Psoas muscle (tissue), 8 donors: ENCODE data around the gene IL17RC. TPM values are rescaled to one million over a fixed set of nuclear protein-coding genes. Genes with fewer than 3 reads are reported as not detected.

Source experiments
- ATAC-seq, 4 donors: fragments of 200-7000 bp; cut with Tn5 transposase; one replicate each; pipeline ENCODE4 v1.9.1; 2020; ENCODE audit warnings: moderate library complexity in 3 of 4, mild to moderate bottlenecking in 2 of 4
- DNase-seq, 2 donors: peaks; one replicate each; pipeline ENCODE4 v3.0.0-alpha.2; 2020
- H3K27ac ChIP-seq: fragments of 200-600 bp; one replicate; pipeline ENCODE4 v1.8.0; 2022
- H3K27me3 ChIP-seq, 3 donors: fragments of 200-600 bp in 1 of 3; one replicate each; pipeline versions ENCODE4 v1.6.1 to v1.8.0; 2013 to 2022; ENCODE audit warnings: low read length in 2 of 3, mild to moderate bottlenecking in 2 of 3, moderate library complexity in 1 of 3; ENCODE audit not compliant: insufficient read depth in 3 of 3
- H3K36me3 ChIP-seq, 2 donors: fragments of 200-600 bp in 1 of 2; one replicate each; pipeline versions ENCODE4 v1.6.1 to v1.8.0; 2013 to 2022; ENCODE audit warnings: low read depth in 1 of 2, mild to moderate bottlenecking in 1 of 2, moderate library complexity in 1 of 2; ENCODE audit not compliant: insufficient read depth in 1 of 2
- H3K4me1 ChIP-seq: fragments of 200-600 bp; one replicate; pipeline ENCODE4 v1.8.0; 2022
- H3K4me3 ChIP-seq: fragments of 200-600 bp; one replicate; pipeline ENCODE4 v1.8.0; 2022; ENCODE audit warnings: mild to moderate bottlenecking
- H3K9me3 ChIP-seq: fragments of 200-600 bp; one replicate; pipeline ENCODE4 v1.8.0; 2022
- CTCF ChIP-seq: fragments of 200-600 bp; IDR thresholded peaks from one replicate; pipeline ENCODE4 v1.8.0; 2022; ENCODE audit warnings: antibody characterized with exemption
- WGBS, 3 donors: extraction: QIAGEN DNeasy Blood & Tissue Kit; methylation state at CpG; one replicate each; pipeline versions ENCODE4 v1.1.6 to v1.1.7; 2013; 5-methylcytosine and 5-hydroxymethylcytosine counted together
- intact Hi-C, 2 donors: fragments of 100-400 bp; cut with DNase I; formaldehyde crosslinking; loops; one replicate each; pipeline versions ENCODE4 v1.11.0 to v1.14.2; 2022
- polyA plus RNA-seq, 3 donors: library from polyadenylated mRNA; stranded (reverse); fragments of 200-250 nt; gene quantifications; one replicate each; pipeline ENCODE4 v1.2.3, GENCODE V29; 2013
- total RNA-seq, 4 donors: library from RNA; stranded (reverse); fragmentation: NEBNext Ultra II Directional in 2 of 4; extraction: Animal tissue kit (Norgen Biotek cat#: 25700) in 2 of 4; gene quantifications; one replicate each; pipeline versions ENCODE4 v1.2.1 to v1.2.4, GENCODE V29; 2021 to 2023
- donor health status: healthy with polysubstance abuse.
- donor health status: DM: no; HTN: no; CAD: no; lungs with moderate emphysema.
- donor health status: Bipolar disorder and iron deficiency.
- donor health status: healthy.
- donor health status: DM: yes; HTN: yes; CAD: no.
- donor health status: DM: no; HTN: no; CAD: no.
- donor health status: DM: no; HTN: no; CAD: no.
- donor health status: DM: yes; HTN: yes; CAD: no.

The IL17RC gene
- total and polyA plus RNA-seq, 7 donors, result 10.4 to 27.0 (median 14.9) TPM

DNA sequence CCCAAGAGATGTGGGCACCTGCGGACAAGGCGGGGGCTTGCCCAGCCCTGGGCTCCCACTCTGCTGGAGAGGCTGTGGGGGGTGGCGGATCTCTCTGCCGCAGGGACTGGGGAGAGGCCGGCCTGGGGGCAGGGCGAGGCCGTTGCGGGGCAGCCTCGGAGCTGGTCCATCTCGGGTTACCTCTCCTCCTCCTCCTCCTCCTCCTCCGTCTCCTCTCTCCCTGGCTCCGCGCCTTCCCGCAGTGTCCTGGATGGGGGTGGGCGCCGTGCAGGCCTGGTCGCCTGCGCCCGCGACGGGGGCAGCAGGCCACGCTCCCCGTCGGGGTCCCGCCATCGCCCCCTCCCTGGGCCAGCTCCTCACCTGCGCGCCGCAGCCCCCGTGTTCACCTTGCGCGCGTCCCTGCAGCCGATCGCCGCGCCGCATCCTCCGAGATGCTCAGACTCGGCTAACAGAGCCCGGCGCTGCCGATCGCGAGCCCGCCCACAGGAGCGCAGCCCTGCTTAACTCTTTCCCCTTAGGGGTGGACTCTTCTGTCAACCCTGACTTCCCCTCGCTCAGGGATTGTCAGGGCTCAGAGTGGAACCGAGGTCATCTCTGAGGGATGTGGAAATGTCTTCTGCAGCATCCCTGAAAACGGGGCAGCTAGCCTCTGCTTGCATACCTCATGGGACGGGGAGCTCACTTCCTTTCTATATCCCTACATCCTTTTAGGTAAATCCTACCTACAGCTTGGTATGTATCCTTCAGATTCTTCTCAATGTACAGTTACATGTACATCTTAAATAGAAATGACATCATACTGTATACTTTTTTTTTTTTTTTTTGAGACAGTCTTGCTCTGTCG lies 35.3 kb downstream of the IL17RC start, which contains the start of gene PRRT3:
TSS of gene PRRT3 (minus strand) at position 447 of the 844 bp plus-strand sequence. CDS start 2,293 bp downstream, outside the sequence.
- no peaks in the 10 kb centered on the region for H3K9me3 ChIP-seq
- no peak for TF ChIP-seq CTCF
- peak within 1 kb of the TSS; percentile 64 for H3K4me3 ChIP-seq
- DNase-seq, result peak in 1 of 2 donors; percentile 69
- peak; percentile 42 to 49 (median 42) for ATAC-seq
- no peaks in the 10 kb centered on the region for H3K27me3 ChIP-seq
- peaks cover 19% of the 10 kb centered on the region for H3K4me1 ChIP-seq
- peaks cover 0 to 24% of the 10 kb centered on the region in 2 donors for H3K36me3 ChIP-seq
- WGBS, 3 donors, result 2 to 4% (median 4%) methylated on average over 32 to 52 of the region's 52 CpGs
- intact Hi-C loops, result no loop called here
- no peak within 1 kb of the TSS for H3K27ac ChIP-seq

DNA sequence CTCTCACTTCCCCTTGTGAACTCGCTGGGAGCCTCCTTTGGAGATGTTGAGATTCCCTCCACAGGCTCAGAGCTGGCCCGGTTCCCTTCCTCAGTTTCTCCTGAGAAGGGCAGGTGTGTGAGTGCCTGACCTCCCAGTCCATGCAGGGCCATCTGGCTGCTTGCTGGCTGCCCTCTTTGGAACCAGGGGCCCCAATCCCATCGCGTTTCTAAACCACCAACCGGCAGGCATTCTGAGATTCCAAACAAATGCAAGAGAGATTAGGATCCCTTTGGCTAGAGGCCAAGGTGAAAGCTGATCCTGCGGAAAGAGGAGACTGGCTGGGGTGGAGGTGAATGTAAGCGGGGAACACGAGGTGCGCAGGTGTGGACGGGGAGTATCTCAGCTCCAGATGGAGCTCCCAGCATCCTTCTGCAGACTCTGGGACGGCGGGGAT lies 38.2 kb downstream of the IL17RC start:
- no peak for ATAC-seq
- intact Hi-C loops, result no loop called here
- H3K27ac ChIP-seq, result peak overlapping the region; percentile 75

DNA sequence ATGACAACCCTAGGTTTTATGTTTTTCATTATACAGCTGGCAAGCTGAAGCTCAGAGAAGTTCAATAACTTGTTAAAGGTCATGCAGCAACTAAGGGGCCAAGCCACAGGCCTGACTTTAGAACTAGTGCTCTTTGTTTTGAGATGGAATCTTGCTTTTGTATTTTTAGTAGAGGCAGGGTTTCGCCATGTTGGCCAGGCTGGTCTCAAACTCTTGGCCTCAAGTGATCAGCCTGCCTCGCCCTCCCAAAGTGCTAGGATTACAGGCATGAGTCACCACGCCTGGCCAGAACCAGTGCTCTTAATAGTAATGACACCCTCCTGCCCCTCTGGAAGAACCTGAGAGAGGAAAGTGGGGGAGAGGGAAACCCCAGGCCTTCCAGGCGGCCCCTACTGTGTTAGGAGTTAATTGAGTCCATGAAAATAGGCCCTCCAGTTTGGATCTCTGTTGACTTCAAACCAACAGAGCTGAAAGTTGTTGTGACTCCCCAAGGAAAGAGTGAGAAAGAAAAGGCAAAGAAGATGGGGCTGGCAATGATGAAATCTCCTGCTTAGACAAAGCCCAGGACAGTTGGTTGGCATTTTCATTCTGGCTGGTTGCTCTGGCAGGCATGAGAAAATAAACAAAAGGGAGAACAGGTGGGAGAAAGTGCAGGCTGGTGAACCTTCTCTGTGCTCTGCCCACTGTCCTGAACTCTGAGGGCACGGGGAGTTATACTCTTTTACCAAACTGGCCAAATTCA lies 38.9 kb downstream of the IL17RC start:
- peak overlapping the region; percentile 75 for H3K27ac ChIP-seq
- H3K27me3 ChIP-seq, result no peaks in the 10 kb centered on the region
- H3K4me1 ChIP-seq, result peaks cover 19% of the 10 kb centered on the region
- ATAC-seq, result peak; percentile 55 to 68 (median 62)
- peaks cover 0 to 29% of the 10 kb centered on the region in 2 donors for H3K36me3 ChIP-seq
- H3K4me3 ChIP-seq, result no peak overlapping the region
- TF ChIP-seq CTCF, result no peak
- no peaks in the 10 kb centered on the region for H3K9me3 ChIP-seq
- WGBS, 3 donors, result 52 to 63% (median 58%) methylated on average over 5 of the region's 5 CpGs
- intact Hi-C loops, result no loop called here
- no peak for DNase-seq

More for the DNA sequence above, 38.2 kb downstream of the IL17RC start:
- Histone ChIP-seq H3K36me3 (peaks cover 0 to 24% of the 10 kb centered on the region in 2 donors), H3K4me3 (no peak overlapping the region), H3K4me1 (peaks cover 19% of the 10 kb centered on the region), H3K27me3 (no peaks in the 10 kb centered on the region), H3K9me3 (no peaks in the 10 kb centered on the region)
- DNase-seq, result no peak
- no peak for TF ChIP-seq CTCF
- 32 to 36% (median 35%) methylated on average over 12 of the region's 12 CpGs for WGBS, 3 donors

DNA sequence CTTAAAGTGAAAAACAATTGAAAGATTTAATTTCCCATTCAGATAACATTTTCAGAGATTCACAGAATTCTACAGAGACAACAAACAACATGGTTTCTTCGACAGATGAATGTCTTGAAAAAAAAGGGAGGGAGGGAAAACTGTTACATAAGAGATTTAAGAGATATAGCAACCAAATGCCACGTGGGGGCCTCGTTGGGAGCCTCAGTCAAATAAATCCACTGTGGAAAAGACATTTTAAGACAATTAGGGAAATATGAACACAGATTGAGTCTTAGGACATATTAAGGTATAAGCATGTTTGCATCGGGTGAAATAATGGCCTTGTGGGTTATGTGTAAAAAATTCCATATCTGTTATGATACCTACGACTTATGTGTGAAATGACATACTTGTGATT lies 40.3 kb downstream of the IL17RC start:
- no peak for TF ChIP-seq CTCF
- H3K4me3 ChIP-seq, result no peak overlapping the region
- ATAC-seq (no peak), DNase-seq (no peak)
- H3K4me1 ChIP-seq, result peaks cover 18% of the 10 kb centered on the region
- peaks cover 3 to 43% of the 10 kb centered on the region in 2 donors for H3K36me3 ChIP-seq
- no peaks in the 10 kb centered on the region for H3K27me3 ChIP-seq
- 55 to 64% (median 61%) methylated on average over 5 of the region's 5 CpGs for WGBS, 3 donors
- H3K9me3 ChIP-seq, result no peaks in the 10 kb centered on the region
- H3K27ac ChIP-seq, result no peak overlapping the region
- intact Hi-C loops, result no loop called here
